Gastrocnemius medialis (tissue), 4 donors: Measurements from ENCODE around the gene SLC49A4. TPM values are rescaled to one million over a fixed set of nuclear protein-coding genes. Genes with fewer than 3 reads are reported as not detected.

ENCODE experiments used
- ATAC-seq, 2 donors: fragments of 150-250 bp; one replicate each; pipeline ENCODE4 v1.9.1; 2016
- DNase-seq, 2 donors: peaks; one replicate each; pipeline ENCODE4 v3.0.0-alpha.2; 2019
- H3K27ac ChIP-seq, 4 donors: fragments of 200-600 bp; sonication (generic); 1 replicate in 1 of 4; 2 replicates in 3 of 4; pipeline ENCODE4 v1.5.1; 2016 to 2018; ENCODE audit warnings: mild to moderate bottlenecking in 2 of 4, moderate library complexity in 1 of 4
- H3K27me3 ChIP-seq, 3 donors: fragments of 200-600 bp; sonication (generic) in 2 of 3; 1 replicate in 1 of 3; 2 replicates in 2 of 3; pipeline versions ENCODE4 v1.5.1 to v1.6.0; 2016 to 2019; ENCODE audit warnings: mild to moderate bottlenecking in 1 of 3, moderate library complexity in 1 of 3
- H3K36me3 ChIP-seq, 2 donors: fragments of 200-600 bp; sonication (generic) in 1 of 2; one replicate each; pipeline ENCODE4 v1.5.1; 2017 to 2018
- H3K4me1 ChIP-seq, 2 donors: fragments of 200-600 bp; sonication (generic) in 1 of 2; one replicate each; pipeline ENCODE4 v1.5.1; 2016 to 2017; ENCODE audit warnings: mild to moderate bottlenecking in 2 of 2
- H3K4me3 ChIP-seq, 4 donors: fragments of 200-600 bp; sonication (generic) in 3 of 4; 1 replicate in 1 of 4; 2 replicates in 3 of 4; pipeline ENCODE4 v1.5.1; 2016 to 2019; ENCODE audit warnings: mild to moderate bottlenecking in 2 of 4
- H3K9me3 ChIP-seq, 3 donors: fragments of 200-600 bp; sonication (generic) in 2 of 3; 1 replicate in 1 of 3; 2 replicates in 2 of 3; pipeline ENCODE4 v1.5.1; 2016 to 2019
- POLR2A ChIP-seq, 2 donors: fragments of 450-650 bp; IDR thresholded peaks; one replicate each; pipeline ENCODE4 v1.6.1; 2017; ENCODE audit warnings: antibody characterized with exemption in 2 of 2, mild to moderate bottlenecking in 2 of 2, moderate library complexity in 2 of 2
- in situ Hi-C, 4 donors: fragments of 200-750 bp; cut with MboI; loops; one replicate each; pipeline versions ENCODE4 v1.15.0 to v1.8.0; 2017; ENCODE audit warnings: low sequenced_read_pairs in 4 of 4
- intact Hi-C: fragments of 100-400 bp; cut with DNase I; formaldehyde crosslinking; loops from one replicate; pipeline ENCODE4 v1.15.1; 2023; ENCODE audit warnings: low total_unique reads
- total RNA-seq, 4 donors: library from RNA; depleted of rRNA; stranded (reverse); fragments of >200 nt; gene quantifications; one replicate each; pipeline versions ENCODE4 v1.1.0 to v1.2.3, GENCODE V29; 2016
- TF ChIP-seq, protein P1 (sequence below), 5 experiments: fragments of 450-650 bp in 3 of 5; fragments of 200-600 bp in 2 of 5; sonication (generic) in 2 of 5; IDR thresholded peaks in 4 of 5; conservative IDR thresholded peaks in 1 of 5; 1 replicate in 4 of 5; 2 replicates in 1 of 5; pipeline ENCODE4 v1.5.1; 2016 to 2019; ENCODE audit warnings: antibody characterized with exemption in 5 of 5, mild to moderate bottlenecking in 3 of 5, moderate library complexity in 3 of 5

SLC49A4 gene
- total RNA-seq, 4 donors from 2014 or later, result 29.0 to 81.7 (median 44.8) TPM

DNA sequence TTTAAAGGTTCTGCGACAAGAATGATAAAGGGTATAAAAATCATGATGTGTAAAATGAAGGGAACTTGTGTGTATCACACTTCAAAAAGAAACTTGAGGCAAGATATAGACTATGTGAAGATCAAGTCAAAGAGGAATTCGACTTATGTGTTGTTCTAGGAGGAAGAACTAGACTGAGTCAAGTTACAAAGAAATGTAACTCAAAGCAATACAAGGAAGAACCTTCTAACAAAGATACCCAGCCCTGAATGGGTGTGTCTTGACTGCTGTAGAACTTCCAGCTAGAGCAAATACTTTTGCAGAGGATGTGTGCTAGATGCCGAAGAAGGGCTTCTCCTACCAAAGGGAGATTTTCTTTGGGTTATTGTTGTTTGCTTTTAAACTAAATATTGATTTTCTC is 2.4 kb downstream of the SLC49A4 start:
- Histone ChIP-seq H3K36me3 (no peaks in the 10 kb centered on the region), H3K4me1 (peaks cover 52 to 54% of the 10 kb centered on the region in 2 donors), H3K27ac (peak overlapping the region; percentile 95 to 99 (median 96)), H3K9me3 (no peaks in the 10 kb centered on the region), H3K4me3 (peak overlapping the region in 2 of 4 donors; percentile 78 to 79), H3K27me3 (no peaks in the 10 kb centered on the region)
- ATAC-seq (no peak), DNase-seq (no peak)
- TF ChIP-seq POLR2A (IDR thresholded peaks at IDR 0.05), result no peak
- intact Hi-C loops (loop anchor here (2.0 to 10.0 kb wide), 3 partner anchors 115 to 1202 kb away; partner anchors contain the start of genes FAM162A, FBXO40 and PARP14), in situ Hi-C loops (loop anchor here in 1 of 4 donors (25.0 kb wide), 1 partner anchor 410 kb away; the partner anchor contains the start of genes FAM162A and MIX23)

DNA sequence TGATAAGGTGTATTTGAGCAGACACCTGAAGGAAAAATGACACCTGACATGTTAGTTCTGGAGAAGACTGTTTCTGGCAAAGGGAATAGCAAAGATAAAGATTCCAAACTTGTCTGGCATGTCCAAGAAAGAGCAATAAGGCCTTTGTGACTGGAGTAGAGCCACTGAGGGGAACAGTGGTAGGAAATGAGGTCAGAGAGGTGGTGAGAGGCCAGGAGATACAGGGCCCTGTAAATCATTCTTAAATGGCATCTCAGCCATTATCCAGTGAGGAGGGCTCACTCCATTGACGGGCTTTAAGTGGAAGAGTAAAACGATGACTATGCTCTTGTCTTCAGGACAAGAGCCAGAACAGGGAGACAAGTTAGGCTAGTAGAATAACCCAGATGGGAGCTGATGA is 4.5 kb downstream of the SLC49A4 start:
- in situ Hi-C loops (loop anchor here in 1 of 4 donors (25.0 kb wide), 1 partner anchor 412 kb away; the partner anchor contains the start of genes FAM162A and MIX23), intact Hi-C loops (loop anchor here (5.0 to 10.0 kb wide), 2 partner anchors 117 to 1205 kb away; partner anchors contain the start of genes FBXO40 and PARP14)
- Histone ChIP-seq H3K9me3 (no peaks in the 10 kb centered on the region), H3K36me3 (no peaks in the 10 kb centered on the region), H3K4me1 (peaks cover 56 to 71% of the 10 kb centered on the region in 2 donors), H3K27ac (peak overlapping the region; percentile 49 to 99 (median 74)), H3K27me3 (no peaks in the 10 kb centered on the region), H3K4me3 (no peak overlapping the region)
- TF ChIP-seq, protein P1, sequence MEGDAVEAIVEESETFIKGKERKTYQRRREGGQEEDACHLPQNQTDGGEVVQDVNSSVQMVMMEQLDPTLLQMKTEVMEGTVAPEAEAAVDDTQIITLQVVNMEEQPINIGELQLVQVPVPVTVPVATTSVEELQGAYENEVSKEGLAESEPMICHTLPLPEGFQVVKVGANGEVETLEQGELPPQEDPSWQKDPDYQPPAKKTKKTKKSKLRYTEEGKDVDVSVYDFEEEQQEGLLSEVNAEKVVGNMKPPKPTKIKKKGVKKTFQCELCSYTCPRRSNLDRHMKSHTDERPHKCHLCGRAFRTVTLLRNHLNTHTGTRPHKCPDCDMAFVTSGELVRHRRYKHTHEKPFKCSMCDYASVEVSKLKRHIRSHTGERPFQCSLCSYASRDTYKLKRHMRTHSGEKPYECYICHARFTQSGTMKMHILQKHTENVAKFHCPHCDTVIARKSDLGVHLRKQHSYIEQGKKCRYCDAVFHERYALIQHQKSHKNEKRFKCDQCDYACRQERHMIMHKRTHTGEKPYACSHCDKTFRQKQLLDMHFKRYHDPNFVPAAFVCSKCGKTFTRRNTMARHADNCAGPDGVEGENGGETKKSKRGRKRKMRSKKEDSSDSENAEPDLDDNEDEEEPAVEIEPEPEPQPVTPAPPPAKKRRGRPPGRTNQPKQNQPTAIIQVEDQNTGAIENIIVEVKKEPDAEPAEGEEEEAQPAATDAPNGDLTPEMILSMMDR (IDR thresholded peaks at IDR 0.05 in 4 of 5, conservative IDR thresholded peaks at IDR 0.05 in 1 of 5), result no peak
- TF ChIP-seq POLR2A (IDR thresholded peaks at IDR 0.05), result no peak
- DNase-seq (no peak), ATAC-seq (no peak)

DNA sequence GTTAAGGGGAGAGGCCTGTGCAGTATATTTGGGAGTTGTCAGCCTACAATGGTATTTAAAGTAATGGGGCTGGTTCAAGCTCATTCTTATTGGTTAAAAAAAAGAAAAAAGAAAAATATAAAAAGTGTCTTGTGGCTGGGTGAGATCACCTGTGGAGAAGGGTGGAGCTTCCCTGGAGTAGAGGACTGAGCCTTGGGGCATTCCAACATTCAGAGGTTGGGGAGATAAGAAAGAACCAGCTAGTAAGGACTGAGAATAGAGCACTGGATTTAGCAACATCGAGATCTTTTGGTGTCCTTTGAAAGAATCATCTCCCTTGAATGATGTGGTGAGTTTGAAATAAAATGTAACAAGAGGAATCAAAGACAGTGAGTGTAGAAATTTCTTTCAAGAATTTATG is 5.2 kb downstream of the SLC49A4 start:
- in situ Hi-C loops (no loop called here), intact Hi-C loops (no loop called here)
- no peaks in the 10 kb centered on the region for H3K9me3 ChIP-seq

DNA sequence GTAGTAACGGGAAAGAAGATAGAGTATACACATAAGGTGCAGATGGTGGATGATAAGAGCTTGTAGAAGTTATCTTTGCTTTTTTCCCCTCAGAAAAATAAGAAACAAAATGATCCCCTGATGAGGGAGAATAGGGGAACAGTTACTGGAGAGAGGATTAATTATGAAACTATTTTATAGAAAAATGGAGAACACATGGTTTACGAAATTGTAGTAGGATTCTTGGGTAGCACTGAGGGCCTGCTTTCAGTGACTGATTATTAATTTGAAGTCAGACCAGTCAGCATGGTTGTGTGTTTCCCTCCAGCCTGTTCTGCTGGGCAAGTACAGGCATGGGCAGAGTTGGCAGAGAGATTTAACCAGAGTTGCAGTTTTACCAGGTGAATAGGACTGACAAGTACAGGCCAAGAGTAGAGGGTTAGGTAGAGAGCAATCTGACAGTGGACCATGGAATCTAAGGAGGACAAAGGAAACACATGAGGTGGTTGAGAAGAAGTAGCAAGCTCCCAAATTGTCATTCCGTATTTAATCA is 5.9 kb downstream of the SLC49A4 start:
- Histone ChIP-seq H3K27me3 (no peaks in the 10 kb centered on the region), H3K9me3 (no peaks in the 10 kb centered on the region), H3K27ac (peak overlapping the region in 3 of 4 donors; percentile 16 to 68 (median 59)), H3K4me3 (no peak overlapping the region), H3K36me3 (no peaks in the 10 kb centered on the region), H3K4me1 (peaks cover 56 to 75% of the 10 kb centered on the region in 2 donors)
- DNase-seq, result no peak
- intact Hi-C loops (no loop called here), in situ Hi-C loops (no loop called here)
- no peak for TF ChIP-seq POLR2A (IDR thresholded peaks at IDR 0.05)
- TF ChIP-seq, protein P1 (IDR thresholded peaks at IDR 0.05 in 4 of 5, conservative IDR thresholded peaks at IDR 0.05 in 1 of 5), result no peak
- ATAC-seq, result no peak

More for the DNA sequence above, 5.2 kb downstream of the SLC49A4 start:
- peak overlapping the region; percentile 3 to 97 (median 55) for H3K27ac ChIP-seq
- DNase-seq (no peak), ATAC-seq (no peak)
- no peaks in the 10 kb centered on the region for H3K27me3 ChIP-seq
- no peak overlapping the region for H3K4me3 ChIP-seq
- TF ChIP-seq, protein P1 (IDR thresholded peaks at IDR 0.05 in 4 of 5, conservative IDR thresholded peaks at IDR 0.05 in 1 of 5), result no peak
- no peak for TF ChIP-seq POLR2A (IDR thresholded peaks at IDR 0.05)
- no peaks in the 10 kb centered on the region for H3K36me3 ChIP-seq
- peaks cover 56 to 75% of the 10 kb centered on the region in 2 donors for H3K4me1 ChIP-seq

DNA sequence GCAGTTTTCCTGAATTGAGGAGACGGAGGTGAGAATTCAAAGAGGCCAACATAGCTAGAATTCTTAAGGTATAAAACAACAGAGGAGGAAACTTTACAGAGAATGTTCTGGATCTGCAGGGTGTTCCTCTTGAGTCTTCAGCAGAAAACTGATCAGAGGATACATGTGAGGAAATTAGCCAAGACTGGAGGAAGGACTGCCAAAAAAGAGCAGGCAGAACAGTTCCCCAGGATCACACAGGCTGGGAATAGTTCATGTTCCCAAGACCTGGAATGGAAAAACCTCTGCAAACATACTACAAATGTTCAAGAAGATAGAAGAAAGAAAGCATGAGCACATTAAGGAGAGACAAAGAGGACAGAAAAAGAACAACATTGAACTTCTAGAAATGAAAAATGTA is 7.5 kb downstream of the SLC49A4 start:
- no peak overlapping the region for H3K4me3 ChIP-seq
- intact Hi-C loops, result no loop called here
- no peak for TF ChIP-seq POLR2A (IDR thresholded peaks at IDR 0.05)
- TF ChIP-seq, protein P1 (IDR thresholded peaks at IDR 0.05 in 4 of 5, conservative IDR thresholded peaks at IDR 0.05 in 1 of 5), result no peak
- in situ Hi-C loops, result no loop called here
- ATAC-seq, result peak; percentile 41 to 55
- peaks cover 0 to 2% of the 10 kb centered on the region in 2 donors for H3K36me3 ChIP-seq
- H3K27ac ChIP-seq, result peak overlapping the region; percentile 16 to 68 (median 45)
- DNase-seq, result no peak
- no peaks in the 10 kb centered on the region for H3K9me3 ChIP-seq
- H3K27me3 ChIP-seq, result no peaks in the 10 kb centered on the region
- H3K4me1 ChIP-seq, result peaks cover 44 to 62% of the 10 kb centered on the region in 2 donors
